Stimulated activated naive CD8-positive, alpha-beta T cell treated with anti-CD3 and anti-CD28 coated beads, Interleukin-15, amount 100 ng/mL, for 72 hours (primary cell): Measurements from ENCODE around the gene SLC30A3.
"Not testable (repeated sequence)": the region's sequence is repeated elsewhere in the genome, so short reads cannot be mapped to it uniquely, and the experiment has no call there.

ENCODE experiments used
- ATAC-seq: fragments of 150-1000 bp; cut with Tn5 transposase; 2 replicates; pipeline ENCODE4 v1.10.0; 2021; ENCODE audit warnings: mild to moderate bottlenecking, moderate library complexity
- DNase-seq, 2 donors: peaks; one replicate each; pipeline ENCODE4 v3.0.0; 2021 to 2022
- H3K27ac Mint-ChIP-seq, 2 donors: one replicate each; pipeline ENCODE4 v1.8.0; 2022; ENCODE audit warnings: mild to moderate bottlenecking in 2 of 2, mixed read lengths in 2 of 2, moderate library complexity in 2 of 2
- H3K27me3 Mint-ChIP-seq: one replicate; pipeline ENCODE4 v1.8.0; 2022; ENCODE audit warnings: mixed read lengths
- H3K4me1 Mint-ChIP-seq: one replicate; pipeline ENCODE4 v1.8.0; 2022; ENCODE audit warnings: mild to moderate bottlenecking, mixed read lengths
- H3K4me3 Mint-ChIP-seq, 2 donors: one replicate each; pipeline ENCODE4 v1.8.0; 2022; ENCODE audit warnings: mild to moderate bottlenecking in 2 of 2, mixed read lengths in 2 of 2, moderate library complexity in 1 of 2
- H3K9me3 Mint-ChIP-seq, 2 donors: one replicate each; pipeline ENCODE4 v1.8.0; 2022; ENCODE audit warnings: mixed read lengths in 2 of 2

Gene SLC30A3

DNA sequence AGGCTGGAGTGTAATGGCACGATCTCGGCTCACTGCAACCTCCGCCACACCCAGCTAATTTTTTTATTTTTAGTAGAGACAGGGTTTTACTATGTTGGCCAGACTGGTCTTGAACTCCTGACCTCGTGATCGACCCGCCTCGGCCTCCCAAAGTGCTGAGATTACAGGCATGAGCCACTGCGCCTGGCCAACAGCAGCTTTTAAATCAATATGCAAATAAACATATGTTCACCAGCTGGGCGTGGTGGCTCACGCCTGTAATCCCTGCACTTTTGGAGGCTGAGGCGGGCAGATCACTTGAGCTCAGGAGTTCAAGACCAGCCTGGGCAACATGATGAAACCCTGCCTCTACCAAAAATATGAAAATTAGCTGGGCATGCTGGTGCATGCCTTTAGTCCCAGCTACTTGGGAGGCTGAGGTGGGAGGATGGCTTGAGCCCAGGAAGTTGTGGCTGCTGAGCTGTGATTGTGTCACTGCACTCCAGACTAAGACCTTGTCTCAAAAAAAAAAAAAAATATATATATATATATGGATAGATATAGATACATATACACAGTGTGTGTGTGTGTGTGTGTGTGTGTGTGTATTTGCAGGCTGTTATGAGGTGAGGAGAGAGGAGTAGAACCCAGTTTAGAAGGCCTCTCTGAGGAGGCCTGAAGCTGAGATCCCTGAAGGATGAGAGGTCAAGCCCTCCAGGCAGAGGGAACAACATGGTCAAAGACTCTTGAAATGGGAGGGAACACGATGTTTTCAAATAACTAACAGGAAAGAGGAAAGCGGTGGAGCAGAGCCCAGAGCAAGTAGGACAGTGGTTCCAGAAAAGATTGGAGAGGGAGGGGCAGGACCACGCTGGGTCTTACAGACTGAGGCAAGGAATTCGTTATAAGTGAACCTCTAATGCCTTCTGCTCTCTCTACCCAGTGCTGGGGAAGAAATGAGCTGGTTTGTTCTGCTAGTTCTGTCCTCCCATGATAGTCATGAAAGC lies 10.0 kb upstream of the SLC30A3 start:
- H3K27ac Mint-ChIP-seq = peak overlapping the region in 1 of 2 donors; percentile 18
- not testable (repeated sequence) for H3K9me3 Mint-ChIP-seq, H3K4me1 Mint-ChIP-seq, H3K4me3 Mint-ChIP-seq, ATAC-seq, DNase-seq
- peaks cover 33% of the 10 kb centered on the region for H3K27me3 Mint-ChIP-seq

DNA sequence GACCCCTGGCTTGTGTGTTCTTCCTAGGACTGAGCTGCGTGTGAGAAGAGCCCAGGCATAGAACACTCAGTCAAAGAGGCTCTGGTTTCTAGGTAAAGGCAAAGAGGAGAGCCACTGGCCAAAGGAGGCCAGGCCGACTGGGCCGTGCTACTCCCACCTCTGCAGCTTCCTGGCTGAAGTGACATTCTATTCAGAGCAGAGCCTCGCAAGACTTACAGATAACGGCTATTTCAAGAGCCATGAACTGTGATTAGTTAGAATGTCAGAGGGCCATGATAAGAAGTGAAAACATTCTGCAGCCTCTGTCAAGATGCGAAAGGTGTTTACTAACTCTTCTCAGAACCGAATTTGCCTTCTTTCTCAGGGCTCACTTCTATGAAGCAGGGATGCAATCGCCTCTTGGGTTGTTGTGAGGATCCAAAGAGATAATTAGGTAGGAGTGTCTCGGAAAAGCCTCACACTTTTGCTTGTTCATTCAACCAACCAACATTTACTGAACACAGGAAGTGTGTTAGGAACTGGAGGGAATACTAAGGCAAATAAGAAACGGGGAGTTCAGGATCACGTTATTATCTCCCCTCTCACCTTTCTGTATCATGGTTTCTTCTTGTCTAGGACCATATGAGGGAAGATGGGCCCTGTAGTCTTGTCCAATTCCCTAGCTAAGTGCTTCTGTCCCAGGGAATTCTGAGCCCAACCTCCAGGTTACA lies 8.9 kb upstream of the SLC30A3 start:
- no peaks in the 10 kb centered on the region for H3K9me3 Mint-ChIP-seq
- ATAC-seq (no peak), DNase-seq (no peak)
- H3K4me3 Mint-ChIP-seq = no peak overlapping the region
- no peak overlapping the region for H3K27ac Mint-ChIP-seq
- H3K27me3 Mint-ChIP-seq = peaks cover 26% of the 10 kb centered on the region
- no peaks in the 10 kb centered on the region for H3K4me1 Mint-ChIP-seq

DNA sequence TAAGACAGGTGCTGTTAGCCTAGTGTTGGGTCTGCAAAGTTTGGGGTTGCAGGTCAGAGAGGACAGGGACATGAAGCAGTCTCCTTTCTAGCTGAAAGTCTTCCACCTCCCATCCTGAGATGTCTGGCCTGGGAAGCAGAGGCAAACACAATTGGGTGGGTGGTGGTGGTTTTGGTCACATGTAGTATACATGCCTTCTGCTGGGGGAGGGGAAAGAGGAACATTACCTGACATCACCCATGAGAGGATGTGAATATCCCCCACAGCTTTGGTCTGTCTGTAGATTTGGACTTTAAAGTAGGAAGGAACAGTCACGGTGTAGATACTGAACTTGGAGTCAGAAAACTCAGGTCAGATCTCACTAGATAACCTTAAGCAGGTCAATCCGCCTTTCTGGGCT lies 7.8 kb upstream of the SLC30A3 start:
- Mint-ChIP-seq H3K27me3 (peaks cover 26% of the 10 kb centered on the region), H3K27ac (no peak overlapping the region), H3K4me3 (no peak overlapping the region), H3K4me1 (no peaks in the 10 kb centered on the region), H3K9me3 (no peaks in the 10 kb centered on the region)
- DNase-seq (no peak), ATAC-seq (no peak)

DNA sequence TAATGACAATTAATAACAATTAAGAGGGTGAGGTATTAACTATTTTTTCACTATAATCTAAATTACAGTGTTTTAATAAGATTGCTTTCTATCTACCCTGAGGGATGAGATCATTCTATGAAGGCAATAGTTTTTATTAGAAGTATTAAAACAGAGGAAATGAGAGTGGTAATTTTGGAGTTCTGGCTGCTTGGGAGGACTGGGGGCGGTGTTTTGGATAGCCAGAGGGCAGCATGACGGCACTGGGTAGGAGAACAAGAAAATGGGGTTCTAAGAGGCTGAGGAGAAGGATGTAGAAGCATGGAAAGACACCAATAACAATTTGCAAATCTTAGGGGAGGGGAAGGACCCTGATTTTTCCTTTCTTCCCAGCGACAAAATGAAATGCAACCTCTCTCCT lies 7.3 kb upstream of the SLC30A3 start:
- no peak overlapping the region for H3K4me3 Mint-ChIP-seq
- H3K9me3 Mint-ChIP-seq = no peaks in the 10 kb centered on the region
- DNase-seq (no peak), ATAC-seq (no peak)
- H3K4me1 Mint-ChIP-seq = no peaks in the 10 kb centered on the region
- H3K27me3 Mint-ChIP-seq = peaks cover 26% of the 10 kb centered on the region
- no peak overlapping the region for H3K27ac Mint-ChIP-seq

DNA sequence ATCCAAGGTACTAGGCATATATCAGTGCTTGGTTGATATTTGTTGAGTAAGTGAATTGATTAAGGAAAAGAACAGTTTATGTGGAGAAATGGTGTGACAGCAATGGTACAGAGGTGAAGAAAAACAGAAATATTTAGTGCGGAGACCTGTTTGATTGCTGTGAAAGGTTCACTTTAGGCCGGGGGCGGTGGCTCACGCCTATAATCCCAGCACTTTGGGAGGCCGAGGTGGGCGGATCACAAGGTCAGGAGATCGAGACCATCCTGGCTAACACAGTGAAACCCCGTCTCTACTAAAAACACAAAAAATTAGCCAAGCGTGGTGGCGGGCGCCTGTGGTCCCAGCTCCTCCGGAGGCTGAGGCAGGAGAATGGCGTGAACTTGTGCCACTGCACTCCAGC lies 5.4 kb upstream of the SLC30A3 start:
- Mint-ChIP-seq H3K27me3 (peaks cover 11% of the 10 kb centered on the region), H3K4me1 (peaks cover 10% of the 10 kb centered on the region)
- not testable (repeated sequence) for DNase-seq, H3K27ac Mint-ChIP-seq, H3K4me3 Mint-ChIP-seq, ATAC-seq, H3K9me3 Mint-ChIP-seq

DNA sequence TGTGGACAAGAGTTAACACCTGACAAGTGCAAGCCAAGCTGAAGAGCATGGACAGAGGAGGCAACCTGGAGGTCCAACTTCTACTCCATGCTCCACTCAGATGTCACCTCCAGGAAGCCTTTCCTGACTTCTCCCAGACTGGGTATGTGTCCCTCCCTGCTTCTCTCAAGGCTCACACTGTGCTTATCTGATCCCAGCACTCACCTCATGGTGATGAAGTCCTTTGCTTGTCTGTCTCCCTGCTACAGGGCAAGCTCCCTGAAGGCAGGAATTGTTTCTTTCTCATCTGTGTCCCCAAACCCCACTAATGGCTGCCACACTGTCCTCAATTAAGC lies 2.7 kb upstream of the SLC30A3 start:
- H3K9me3 Mint-ChIP-seq = no peaks in the 10 kb centered on the region
- H3K27me3 Mint-ChIP-seq = peaks cover 27% of the 10 kb centered on the region
- no peak for DNase-seq
- H3K27ac Mint-ChIP-seq = no peak overlapping the region
- H3K4me1 Mint-ChIP-seq = peaks cover 26% of the 10 kb centered on the region
- ATAC-seq = no peak
- peak overlapping the region; percentile 45 to 51 for H3K4me3 Mint-ChIP-seq

DNA sequence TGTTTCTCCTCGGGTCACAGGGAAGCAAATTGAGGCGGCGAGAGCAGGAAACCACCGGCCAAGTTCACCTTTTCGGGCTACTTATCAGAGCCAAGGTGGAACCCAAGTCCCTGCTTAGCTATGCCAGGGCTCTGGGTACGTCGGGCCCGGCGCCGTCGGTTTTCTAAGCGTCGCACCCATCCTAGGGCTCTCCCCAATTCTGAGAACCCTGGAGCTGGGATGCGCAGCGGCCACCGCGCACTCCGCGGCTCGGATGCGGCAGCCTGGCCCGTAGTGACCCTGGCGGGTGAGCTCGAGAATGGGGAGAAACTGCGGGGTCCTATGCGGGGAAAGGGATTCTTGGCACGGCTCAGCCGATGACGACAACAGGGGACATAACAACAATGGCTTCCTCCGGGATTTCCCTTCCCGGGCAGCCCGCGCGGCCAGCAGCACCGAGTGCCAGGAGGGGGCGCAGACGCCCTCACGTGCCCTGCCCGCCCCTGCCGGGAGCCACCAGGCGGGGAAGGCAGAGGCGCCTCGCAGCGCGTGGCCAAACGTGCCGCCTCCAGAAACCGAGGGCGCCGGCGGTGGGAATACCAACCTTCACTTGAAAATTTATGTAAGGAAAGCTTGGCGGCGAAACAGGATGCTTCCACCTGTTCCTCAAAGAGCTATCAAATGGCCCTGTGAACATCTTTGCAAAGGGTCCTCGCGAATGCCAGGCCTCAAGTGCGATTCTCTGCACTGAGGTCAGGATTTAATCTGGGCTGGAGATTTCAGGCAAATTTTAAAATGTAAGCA lies 2.1 kb upstream of the SLC30A3 start:
- Mint-ChIP-seq H3K27ac (peak overlapping the region in 1 of 2 donors; percentile 28), H3K4me1 (peaks cover 26% of the 10 kb centered on the region), H3K9me3 (no peaks in the 10 kb centered on the region), H3K4me3 (peak overlapping the region; percentile 90 to 95), H3K27me3 (peaks cover 28% of the 10 kb centered on the region)
- DNase-seq (peak; percentile 58 to 77), ATAC-seq (peak; percentile 76)

DNA sequence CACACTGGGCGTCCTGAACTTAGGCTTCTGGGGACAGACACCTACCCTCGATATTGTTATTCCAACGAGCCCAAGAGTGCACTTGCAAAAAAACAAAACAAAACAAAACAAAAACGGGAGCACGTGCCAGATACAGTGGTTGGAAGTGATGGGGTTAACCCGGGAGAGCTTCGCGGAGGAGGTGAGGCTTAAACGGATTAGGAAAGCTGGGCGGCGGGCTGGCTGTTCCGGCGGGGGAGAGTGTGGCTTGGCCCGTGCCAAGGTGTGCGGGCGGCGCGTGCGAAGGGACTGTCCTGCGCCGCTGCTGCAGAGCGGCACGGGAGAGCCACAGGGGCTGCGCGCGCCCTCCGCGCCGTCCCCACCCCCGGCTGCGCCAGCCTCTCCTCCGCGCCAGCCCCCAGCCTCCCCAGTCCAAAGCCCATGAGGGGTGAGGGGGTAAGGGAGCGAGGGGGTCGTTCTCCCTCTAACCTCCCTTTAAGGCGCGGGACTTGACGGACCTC lies 1.5 kb upstream of the SLC30A3 start:
- peak overlapping the region in 1 of 2 donors; percentile 80 for H3K27ac Mint-ChIP-seq

DNA sequence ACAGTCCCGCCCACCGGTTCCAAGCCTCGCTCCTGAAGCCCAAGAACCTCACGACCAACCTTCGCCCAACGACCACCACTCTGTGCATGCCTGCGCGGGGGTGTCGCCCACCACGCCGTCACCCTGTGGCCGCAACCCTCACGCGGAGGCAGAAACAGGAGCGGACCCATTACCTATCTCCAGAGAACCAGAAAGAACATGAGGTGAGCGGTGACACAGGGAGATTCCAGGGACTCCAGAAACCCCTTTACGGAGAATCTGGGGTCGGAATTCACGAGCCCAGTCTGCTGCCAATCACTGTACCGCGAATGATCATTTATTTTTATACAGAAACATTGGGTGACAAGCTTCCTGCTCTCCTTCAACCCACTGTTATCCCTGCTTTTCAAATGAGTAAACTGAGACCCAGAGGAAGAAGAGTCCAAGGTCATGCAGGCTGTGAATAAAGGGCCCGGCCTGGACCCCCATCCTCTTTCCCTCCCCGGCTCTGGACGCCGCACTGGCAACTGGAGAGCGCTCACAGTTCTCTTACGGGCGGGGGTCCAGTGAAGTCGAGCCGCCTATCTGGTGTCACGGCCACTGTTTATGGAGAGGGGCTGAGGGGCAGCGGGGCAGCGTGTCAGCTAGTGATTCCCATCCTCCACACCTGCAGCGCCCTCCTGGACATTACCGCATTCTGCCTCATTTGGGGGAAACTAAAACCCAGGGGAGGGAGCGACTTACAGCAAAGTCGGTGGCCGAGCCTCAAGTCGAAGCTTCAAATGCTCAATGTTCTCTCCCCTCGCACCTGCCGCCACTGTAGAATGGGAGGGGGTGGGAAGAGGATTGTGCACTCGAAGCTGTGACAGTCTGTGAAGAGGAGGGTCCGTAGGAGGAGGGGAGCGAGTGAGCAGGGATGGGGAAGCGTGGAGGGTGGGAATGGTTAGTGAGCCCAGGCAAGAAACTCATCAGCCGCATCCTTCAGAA lies 723 bp upstream of the SLC30A3 start:
- H3K27ac Mint-ChIP-seq = peak overlapping the region in 1 of 2 donors; percentile 80
- peak overlapping the region; percentile 90 to 95 for H3K4me3 Mint-ChIP-seq
- DNase-seq (no peak), ATAC-seq (no peak)
- H3K4me1 Mint-ChIP-seq = peaks cover 26% of the 10 kb centered on the region
- H3K27me3 Mint-ChIP-seq = peaks cover 34% of the 10 kb centered on the region
- no peaks in the 10 kb centered on the region for H3K9me3 Mint-ChIP-seq

More for the DNA sequence above, 1.5 kb upstream of the SLC30A3 start:
- Mint-ChIP-seq H3K4me1 (peaks cover 26% of the 10 kb centered on the region), H3K9me3 (no peaks in the 10 kb centered on the region), H3K27me3 (peaks cover 28% of the 10 kb centered on the region), H3K4me3 (peak overlapping the region; percentile 90 to 95)
- ATAC-seq (peak; percentile 73), DNase-seq (peak in 1 of 2 donors; percentile 39)

DNA sequence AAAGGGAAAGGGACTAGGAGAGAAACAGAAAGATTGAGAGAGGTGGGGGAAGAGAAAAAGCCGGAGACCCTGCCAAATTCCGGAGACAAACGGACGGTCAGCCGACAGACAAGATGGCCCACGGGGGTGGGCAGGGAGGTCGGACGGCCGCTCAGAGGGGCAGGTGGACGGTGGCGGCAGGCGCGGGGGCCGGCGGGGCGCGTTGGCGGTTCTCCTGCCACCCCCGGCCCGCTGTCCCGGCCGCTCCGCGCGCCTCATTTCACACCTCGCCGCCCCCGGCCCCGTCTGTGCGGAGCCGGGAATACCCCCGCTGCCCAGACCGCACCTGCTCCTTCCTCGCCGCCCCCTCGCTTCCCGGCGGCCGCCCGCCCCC lies 935 bp downstream of the SLC30A3 start:
- no peak for ATAC-seq
- Mint-ChIP-seq H3K27me3 (peaks cover 50% of the 10 kb centered on the region), H3K4me1 (peaks cover 26% of the 10 kb centered on the region), H3K27ac (no peak overlapping the region), H3K4me3 (peak overlapping the region; percentile 66 to 78), H3K9me3 (no peaks in the 10 kb centered on the region)
- DNase-seq = no peak

DNA sequence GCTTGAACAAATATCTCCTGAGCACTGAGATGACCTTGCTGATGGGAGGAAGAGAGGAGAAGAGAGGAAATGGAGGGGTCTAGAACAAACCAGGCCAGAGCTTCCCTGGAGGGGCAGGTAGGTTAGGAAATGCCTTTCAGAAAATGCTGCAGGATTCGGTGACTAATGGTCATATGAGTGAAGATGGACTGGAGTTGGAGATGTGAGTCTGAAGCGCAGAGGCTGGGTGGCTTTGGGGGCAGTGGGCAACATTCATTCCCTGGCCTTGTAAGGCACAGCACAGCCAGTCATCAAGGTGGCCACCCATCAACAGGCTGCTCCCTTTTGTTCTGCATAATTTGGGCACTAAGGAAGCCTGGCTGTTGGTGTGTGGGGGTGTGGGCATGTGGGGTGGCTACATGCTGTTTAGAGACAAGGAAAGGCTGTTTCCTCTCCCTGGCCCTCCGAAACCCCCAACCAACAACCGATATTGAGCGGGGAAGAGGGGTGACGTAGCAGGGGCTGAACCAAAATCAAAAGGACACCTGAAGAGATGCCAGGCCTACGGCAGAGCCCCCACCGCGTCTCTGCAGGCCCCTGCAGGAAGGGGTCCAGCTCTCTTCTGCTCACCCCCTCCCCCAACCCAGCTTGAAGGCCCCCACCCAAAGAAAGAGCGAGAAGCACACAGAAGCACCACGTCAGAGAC lies 1.5 kb downstream of the SLC30A3 start:
- H3K27me3 Mint-ChIP-seq = peaks cover 56% of the 10 kb centered on the region
- peak overlapping the region; percentile 66 to 78 for H3K4me3 Mint-ChIP-seq
- no peak overlapping the region for H3K27ac Mint-ChIP-seq
- H3K4me1 Mint-ChIP-seq = peaks cover 26% of the 10 kb centered on the region
- no peaks in the 10 kb centered on the region for H3K9me3 Mint-ChIP-seq
- ATAC-seq (no peak), DNase-seq (no peak)

DNA sequence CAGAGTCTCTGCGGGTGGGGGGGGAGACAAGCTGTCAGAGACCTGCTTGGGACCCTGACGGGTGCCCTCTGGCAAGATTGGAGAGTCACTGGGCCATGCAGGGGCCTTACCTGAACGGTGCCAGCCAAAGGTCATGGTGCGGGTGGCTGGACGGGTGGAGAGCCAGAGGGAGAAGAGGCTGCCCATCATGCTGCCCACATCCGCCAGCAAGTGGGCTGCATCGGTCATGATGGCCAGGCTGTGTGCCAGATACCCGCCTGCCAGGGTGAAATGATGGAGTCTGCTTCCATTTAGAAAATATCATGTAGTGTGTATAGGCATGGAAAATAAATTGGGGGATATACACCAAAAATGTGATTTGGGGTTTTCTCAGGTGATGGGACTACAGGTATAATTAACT lies 4.8 kb downstream of the SLC30A3 start:
- Mint-ChIP-seq H3K27me3 (peaks cover 74% of the 10 kb centered on the region), H3K27ac (no peak overlapping the region), H3K4me1 (peaks cover 14% of the 10 kb centered on the region), H3K9me3 (no peaks in the 10 kb centered on the region), H3K4me3 (no peak overlapping the region)
- no peak for ATAC-seq
- DNase-seq = no peak

DNA sequence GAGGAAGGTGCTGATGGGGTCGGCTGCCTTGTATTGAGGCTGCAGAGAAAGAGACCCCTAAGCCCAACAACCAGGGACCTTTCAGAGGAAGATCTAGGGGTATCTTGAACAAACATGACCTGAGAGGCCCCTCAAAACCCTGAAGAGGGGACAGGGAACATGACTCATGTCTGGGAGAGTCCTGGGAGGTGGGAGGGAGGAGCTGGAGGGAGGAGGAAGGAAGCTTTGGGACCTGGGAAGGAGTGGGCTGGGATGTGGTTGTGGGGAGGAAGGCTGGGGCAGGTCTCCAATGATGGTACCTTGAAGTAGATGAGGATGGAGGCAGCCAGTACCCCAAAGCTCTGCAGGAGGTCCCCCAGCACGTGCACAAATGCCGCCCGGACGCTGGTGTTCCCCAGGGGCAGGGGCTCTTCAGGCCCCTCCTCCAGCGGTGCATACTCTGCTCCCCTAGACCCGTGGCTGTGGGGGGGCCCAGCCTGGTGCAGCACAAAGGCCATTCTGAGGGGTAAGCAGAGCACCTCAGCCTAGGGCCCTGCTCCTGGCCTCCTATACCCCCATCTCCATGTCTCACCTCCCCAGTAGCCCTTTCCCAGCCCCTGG lies 5.9 kb downstream of the SLC30A3 start:
- Mint-ChIP-seq H3K4me3 (no peak overlapping the region), H3K4me1 (peaks cover 12% of the 10 kb centered on the region), H3K27me3 (peaks cover 73% of the 10 kb centered on the region), H3K9me3 (no peaks in the 10 kb centered on the region), H3K27ac (no peak overlapping the region)
- ATAC-seq (peak; percentile 21), DNase-seq (no peak)

DNA sequence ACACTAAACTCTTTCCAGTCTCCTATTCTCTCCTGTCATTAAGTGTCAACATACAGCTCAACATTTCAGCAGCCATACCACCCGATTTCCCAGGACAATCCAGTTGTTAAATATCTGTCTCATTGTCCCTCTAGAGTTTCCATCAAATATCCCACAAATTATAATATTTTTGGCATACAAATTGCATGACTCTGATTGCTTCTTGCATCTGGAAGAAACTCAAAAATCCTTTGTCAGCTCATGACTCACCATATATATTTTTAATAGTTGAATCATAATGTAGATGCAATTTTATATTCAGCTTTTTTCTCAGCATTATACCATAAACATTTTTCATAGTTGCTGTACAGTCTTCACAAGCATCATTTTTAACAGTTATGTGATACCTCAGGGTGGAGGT lies 7.2 kb downstream of the SLC30A3 start:
- no peak overlapping the region for H3K4me3 Mint-ChIP-seq
- DNase-seq (no peak), ATAC-seq (no peak)
- peaks cover 4% of the 10 kb centered on the region for H3K4me1 Mint-ChIP-seq
- H3K9me3 Mint-ChIP-seq = no peaks in the 10 kb centered on the region
- no peak overlapping the region for H3K27ac Mint-ChIP-seq
- peaks cover 71% of the 10 kb centered on the region for H3K27me3 Mint-ChIP-seq
